Neural cell (in vitro differentiated cells): ENCODE measurements around the gene CEP89. TPM values are rescaled to one million over a fixed set of nuclear protein-coding genes. Genes with fewer than 3 reads are reported as not detected.

ENCODE experiments used
- H2AFZ ChIP-seq: fragments of 200-600, 300-800 bp; sonication (generic), shearing (Covaris generic); 2 replicates; pipeline ENCODE4 v1.6.0; 2014; ENCODE audit warnings: low read depth, mild to moderate bottlenecking, antibody characterized with exemption, low read length, moderate library complexity
- H3F3A ChIP-seq: fragments of 200-600 bp; shearing (Covaris generic); 2 replicates; pipeline ENCODE4 v1.6.1; 2016; ENCODE audit warnings: mild to moderate bottlenecking, moderate library complexity, mixed read lengths, antibody characterized with exemption, low read length; ENCODE audit not compliant: insufficient read depth, poor library complexity, severe bottlenecking
- H3K27ac ChIP-seq: fragments of 200-600, 300-800 bp; sonication (generic), shearing (Covaris generic); 2 replicates; pipeline ENCODE4 v1.5.1; 2014; ENCODE audit warnings: mild to moderate bottlenecking, low read length, moderate library complexity
- H3K27me3 ChIP-seq: fragments of 300-800, 200-600 bp; sonication (generic), shearing (Covaris generic); 2 replicates; pipeline ENCODE4 v1.6.0; 2014; ENCODE audit warnings: mild to moderate bottlenecking, low read depth, low read length, moderate library complexity; ENCODE audit not compliant: insufficient read depth
- H3K36me3 ChIP-seq: fragments of 300-800, 200-600 bp; sonication (generic), shearing (Covaris generic); 2 replicates; pipeline ENCODE4 v1.5.1; 2014; ENCODE audit warnings: mild to moderate bottlenecking, antibody characterized with exemption, low read length, moderate library complexity; ENCODE audit not compliant: insufficient read depth
- H3K4me2 ChIP-seq: fragments of 300-800, 200-600 bp; sonication (generic), shearing (Covaris generic); 2 replicates; pipeline ENCODE4 v1.6.0; 2014; ENCODE audit warnings: mild to moderate bottlenecking, low read length
- H3K4me3 ChIP-seq: fragments of 300-800, 200-600 bp; sonication (generic), shearing (Covaris generic); 2 replicates; pipeline ENCODE4 v1.5.1; 2014; ENCODE audit warnings: mild to moderate bottlenecking, low read length, moderate library complexity
- H3K79me2 ChIP-seq: fragments of 200-600 bp; shearing (Covaris generic); replicated peaks from 2 replicates; pipeline ENCODE4 v1.6.0; 2014; ENCODE audit warnings: mild to moderate bottlenecking, low read length, moderate library complexity; ENCODE audit not compliant: insufficient read depth
- H3K9ac ChIP-seq: fragments of 300-800, 200-600 bp; sonication (generic), shearing (Covaris generic); 2 replicates; pipeline ENCODE4 v1.6.1; 2016; ENCODE audit warnings: mild to moderate bottlenecking, low read length, mixed read lengths
- H3K9me2 ChIP-seq: fragments of 200-600 bp; shearing (Covaris generic); 2 replicates; pipeline ENCODE4 v1.6.1; 2016; ENCODE audit warnings: mild to moderate bottlenecking, low read length, mixed read lengths; ENCODE audit not compliant: insufficient read depth
- H3K9me3 ChIP-seq: fragments of 200-600, 300-800 bp; sonication (generic), shearing (Covaris generic); 2 replicates; pipeline ENCODE4 v1.6.1; 2016; ENCODE audit warnings: mild to moderate bottlenecking, mixed run types, low read length, moderate library complexity, mixed read lengths
- H4K20me1 ChIP-seq: fragments of 200-600 bp; shearing (Covaris generic); 2 replicates; pipeline ENCODE4 v1.6.1; 2016; ENCODE audit warnings: mild to moderate bottlenecking, mixed run types; ENCODE audit not compliant: insufficient read depth
- CTCF ChIP-seq: fragments of 450-650 bp; IDR thresholded peaks from 2 replicates; pipeline ENCODE4 v1.5.1; 2014; ENCODE audit warnings: antibody characterized with exemption, mild to moderate bottlenecking, moderate library complexity; ENCODE audit not compliant: poor library complexity, severe bottlenecking
- EP300 ChIP-seq: fragments of 450-650 bp; conservative IDR thresholded peaks from 2 replicates; pipeline ENCODE4 v1.6.1; 2014; ENCODE audit warnings: antibody characterized with exemption, mild to moderate bottlenecking, moderate library complexity; ENCODE audit not compliant: poor library complexity, severe bottlenecking
- EZH2 ChIP-seq: fragments of 200-600, 300-800 bp; shearing (Covaris generic), sonication (generic); IDR thresholded peaks from 2 replicates; pipeline ENCODE4 v1.6.1; 2014; ENCODE audit warnings: antibody characterized with exemption, low read length, borderline replicate concordance, mild to moderate bottlenecking; ENCODE audit not compliant: insufficient read depth, poor library complexity, severe bottlenecking
- MXI1 ChIP-seq: fragments of 450-650 bp; conservative IDR thresholded peaks from 2 replicates; pipeline ENCODE4 v1.6.1; 2014; ENCODE audit warnings: antibody characterized with exemption, mild to moderate bottlenecking; ENCODE audit not compliant: poor library complexity, severe bottlenecking
- POLR2AphosphoS5 ChIP-seq: IDR thresholded peaks from 2 replicates; pipeline ENCODE4 v1.6.1; 2012
- RAD21 ChIP-seq: fragments of 450-650 bp; conservative IDR thresholded peaks from 2 replicates; pipeline ENCODE4 v1.6.1; 2014; ENCODE audit warnings: antibody characterized with exemption, mild to moderate bottlenecking, moderate library complexity
- REST ChIP-seq: IDR thresholded peaks from 2 replicates; pipeline ENCODE4 v1.6.1; 2012; ENCODE audit warnings: borderline replicate concordance
- SMC3 ChIP-seq: fragments of 450-650 bp; conservative IDR thresholded peaks from 2 replicates; pipeline ENCODE4 v1.6.1; 2014; ENCODE audit warnings: antibody characterized with exemption, mild to moderate bottlenecking, moderate library complexity; ENCODE audit not compliant: poor library complexity
- TAF1 ChIP-seq: IDR thresholded peaks from 2 replicates; pipeline ENCODE4 v1.6.1; 2012; ENCODE audit warnings: low read depth
- polyA plus RNA-seq: library from polyadenylated mRNA; depleted of rRNA; stranded (reverse); fragments of >200 nt; gene quantifications from 2 replicates; pipeline ENCODE4 v1.2.3, GENCODE V29; 2014

The CEP89 gene
- polyA plus RNA-seq, 1 donor from 2014 or later = 24.1 TPM

GRCh38 chr19:32910874-32911273 is 60.9 kb downstream of the CEP89 start:
- Histone ChIP-seq H3K79me2 (no peaks in the 10 kb centered on the region), H2AFZ (no peak overlapping the region), H3K27me3 (no peaks in the 10 kb centered on the region), H3F3A (no peaks in the 10 kb centered on the region), H4K20me1 (no peaks in the 10 kb centered on the region), H3K36me3 (peaks cover 7% of the 10 kb centered on the region), H3K9me2 (no peaks in the 10 kb centered on the region), H3K9me3 (no peaks in the 10 kb centered on the region), H3K27ac (no peak overlapping the region), H3K4me2 (no peak overlapping the region), H3K4me3 (no peak overlapping the region), H3K9ac (no peak overlapping the region)
- TF ChIP-seq EP300 = no peak
- TF ChIP-seq MXI1 = no peak
- TF ChIP-seq POLR2AphosphoS5 = no peak
- TF ChIP-seq TAF1 = no peak
- no peak for TF ChIP-seq SMC3
- no peak for TF ChIP-seq RAD21
- TF ChIP-seq EZH2 = no peak
- TF ChIP-seq REST = no peak
- no peak for TF ChIP-seq CTCF

GRCh38 chr19:32910094-32910493 is 61.7 kb downstream of the CEP89 start:
- Histone ChIP-seq H3K27ac (no peak overlapping the region), H3K36me3 (peaks cover 7% of the 10 kb centered on the region), H2AFZ (no peak overlapping the region), H3F3A (no peaks in the 10 kb centered on the region), H3K79me2 (no peaks in the 10 kb centered on the region), H3K9me3 (no peaks in the 10 kb centered on the region), H3K9ac (no peak overlapping the region), H3K4me2 (no peak overlapping the region), H3K4me3 (no peak overlapping the region), H3K27me3 (no peaks in the 10 kb centered on the region), H4K20me1 (no peaks in the 10 kb centered on the region), H3K9me2 (no peaks in the 10 kb centered on the region)
- TF ChIP-seq POLR2AphosphoS5 = no peak
- TF ChIP-seq SMC3 = no peak
- no peak for TF ChIP-seq EP300
- no peak for TF ChIP-seq RAD21
- TF ChIP-seq EZH2 = no peak
- no peak for TF ChIP-seq MXI1
- TF ChIP-seq REST = no peak
- TF ChIP-seq TAF1 = no peak
